Fibroblast of villous mesenchyme (primary cell): ENCODE data around the gene ZXDC. TPM values are rescaled to one million over a fixed set of nuclear protein-coding genes. Genes with fewer than 3 reads are reported as not detected.

Experiments used
- DNase-seq: peaks from one replicate; pipeline ENCODE4 v3.0.0-alpha.2; 2010; ENCODE audit warnings: low read depth
- H3K4me3 ChIP-seq: 2 replicates; pipeline ENCODE4 v1.5.1; 2011; ENCODE audit warnings: low read depth, mild to moderate bottlenecking, low read length
- CTCF ChIP-seq: IDR thresholded peaks from 2 replicates; pipeline ENCODE4 v1.5.1; 2012; ENCODE audit warnings: low read depth, mild to moderate bottlenecking, low read length; ENCODE audit not compliant: insufficient read depth
- total RNA-seq: library from RNA; depleted of rRNA; stranded (reverse); fragments of >200 nt; gene quantifications from 2 replicates; pipeline ENCODE4 v1.2.3, GENCODE V29; 2012

The ZXDC gene
- total RNA-seq, 1 donor, result 17.7 TPM

- H3K4me3 ChIP-seq, result no peak overlapping the region
- TF ChIP-seq CTCF, result no peak
- DNase-seq, result no peak
Measured at GRCh38 chr3:126408099-126408498, 67.6 kb downstream of the ZXDC start.

GRCh38 chr3:126407412-126408044, 68.2 kb downstream of the ZXDC start:
- TF ChIP-seq CTCF, result no peak
- H3K4me3 ChIP-seq, result no peak overlapping the region
- DNase-seq, result no peak

GRCh38 chr3:126406389-126407296, 69.0 kb downstream of the ZXDC start:
- H3K4me3 ChIP-seq, result no peak overlapping the region
- no peak for DNase-seq
- no peak for TF ChIP-seq CTCF

- no peak overlapping the region for H3K4me3 ChIP-seq
- DNase-seq, result no peak
- no peak for TF ChIP-seq CTCF
Measured at GRCh38 chr3:126402666-126403302, 72.9 kb downstream of the ZXDC start.

- DNase-seq, result no peak
- no peak overlapping the region for H3K4me3 ChIP-seq
Measured at GRCh38 chr3:126402178-126402577, 73.5 kb downstream of the ZXDC start.

More at GRCh38 chr3:126402178-126402577, 73.5 kb downstream of the ZXDC start:
- TF ChIP-seq CTCF, result no peak
